ENCODE measurements around the gene PEX5.

Gene PEX5

GRCh38 chr12:7171854-7172253 lies 17.6 kb upstream of the PEX5 start (continued):
- TF ChIP-seq ATF2 (tag by site-specific recombination; IDR thresholded peaks at IDR 0.05; ENCODE audit: low read depth) = no peak
- TF ChIP-seq ZNF626 (tag by site-specific recombination; IDR thresholded peaks at IDR 0.05) = peak; percentile 52; the same call in 1 of the 2 replicates
- TF ChIP-seq ZNF513 (tag by site-specific recombination; IDR thresholded peaks at IDR 0.05) = no peak
- no peak for TF ChIP-seq ZNF362 (tag by site-specific recombination; IDR thresholded peaks at IDR 0.05)
- TF ChIP-seq ZNF521 (tag by site-specific recombination; IDR thresholded peaks at IDR 0.05) = no peak
- TF ChIP-seq SETDB1 (IDR thresholded peaks at IDR 0.05; ENCODE audit: insufficient read length, low read length) = peak; percentile 98
- TF ChIP-seq PRDM1 (tag by site-specific recombination; IDR thresholded peaks at IDR 0.05) = no peak
- TF ChIP-seq ZNF138 (tag by site-specific recombination; IDR thresholded peaks at IDR 0.05; ENCODE audit: borderline replicate concordance) = no peak
- TF ChIP-seq ZNF510 (tag by site-specific recombination; IDR thresholded peaks at IDR 0.05; ENCODE audit: insufficient replicate concordance) = peak; percentile 71
- no peak for TF ChIP-seq PBX3 (CRISPR knock-in tag; IDR thresholded peaks at IDR 0.05)
- no peak for TF ChIP-seq ZNF843 (tag by site-specific recombination; IDR thresholded peaks at IDR 0.05)
- TF ChIP-seq ZNF266 (tag by site-specific recombination; IDR thresholded peaks at IDR 0.05; ENCODE audit: low read depth) = no peak
- no peak for TF ChIP-seq ZNF26 (tag by site-specific recombination; IDR thresholded peaks at IDR 0.05)
- no peak for TF ChIP-seq ZBTB44 (tag by site-specific recombination; IDR thresholded peaks at IDR 0.05)
- TF ChIP-seq ZNF544 (tag by site-specific recombination; IDR thresholded peaks at IDR 0.05) = no peak
- TF ChIP-seq SP2 (tag by site-specific recombination; IDR thresholded peaks at IDR 0.05) = no peak

GRCh38 chr12:7175493-7175892 lies 14.0 kb upstream of the PEX5 start:
- H3K4me1 ChIP-seq (ENCODE audit: control insufficient read depth, insufficient read depth, low read length) = no peaks in the 10 kb centered on the region
- H3K4me3 ChIP-seq (ENCODE audit: low read depth, low read length) = no peak overlapping the region
- no peaks in the 10 kb centered on the region for H3K36me3 ChIP-seq (ENCODE audit: control insufficient read depth in 2 of 2, insufficient read depth in 1 of 2, low read length in 2 of 2)
- no peaks in the 10 kb centered on the region for H3K9me3 ChIP-seq (ENCODE audit: control insufficient read depth, insufficient read depth, low read depth, low read length)
- POLR2A ChIA-PET = interaction anchor here (0.6 kb wide), 1 partner anchor 37 kb away, joined by 5 read pairs; no protein-coding TSS in a partner anchor
- H3K27ac ChIP-seq (ENCODE audit: extremely low read depth, low read depth, low read length) = no peak overlapping the region
- CTCF ChIA-PET = interaction anchor here (0.7 to 1.5 kb wide), 3 partner anchors 12 to 30 kb away, joined by 3 to 4 read pairs (median 3); no protein-coding TSS in a partner anchor
- no peak for TF ChIP-seq ZSCAN30 (tag by site-specific recombination; IDR thresholded peaks at IDR 0.05)

All from HEK293 (cell line).